Vagina (tissue), 2 donors: ENCODE data around the gene MRPS35.
A peak's percentile ranks its signal among the peaks of the same experiment; 100 is the strongest.

Source experiments
- POLR2A ChIP-seq, 2 donors: fragments of 450-650 bp; IDR thresholded peaks; one replicate each; pipeline ENCODE4 v1.6.1; 2017; ENCODE audit warnings: antibody characterized with exemption in 2 of 2, mild to moderate bottlenecking in 2 of 2, moderate library complexity in 2 of 2
- POLR2AphosphoS5 ChIP-seq, 2 donors: sonication (generic); formaldehyde crosslinking; IDR thresholded peaks; one replicate each; pipeline ENCODE4 v1.9.0; 2017; ENCODE audit warnings: antibody characterized with exemption in 2 of 2, mild to moderate bottlenecking in 2 of 2, low read depth in 1 of 2; ENCODE audit not compliant: insufficient read depth in 1 of 2

GRCh38 chr12:27779920-27780611 is 69.4 kb downstream of the MRPS35 start, which contains the start of the genes KLHL42 and MANSC4:
- TF ChIP-seq POLR2A (IDR thresholded peaks at IDR 0.05) (peak in 1 of 2 donors; percentile 20), POLR2AphosphoS5 (IDR thresholded peaks at IDR 0.05; ENCODE audit: insufficient read depth in 1 of 2, low read depth in 1 of 2) (peak in 1 of 2 donors; percentile 12)
